CD1c-positive myeloid dendritic cell (primary cell): Measurements from ENCODE around the gene CNTNAP2.

Experiments used
- DNase-seq: peaks from one replicate; pipeline ENCODE4 v3.0.0-alpha.2; 2016; ENCODE audit errors: extremely low spot score

The CNTNAP2 gene

DNA sequence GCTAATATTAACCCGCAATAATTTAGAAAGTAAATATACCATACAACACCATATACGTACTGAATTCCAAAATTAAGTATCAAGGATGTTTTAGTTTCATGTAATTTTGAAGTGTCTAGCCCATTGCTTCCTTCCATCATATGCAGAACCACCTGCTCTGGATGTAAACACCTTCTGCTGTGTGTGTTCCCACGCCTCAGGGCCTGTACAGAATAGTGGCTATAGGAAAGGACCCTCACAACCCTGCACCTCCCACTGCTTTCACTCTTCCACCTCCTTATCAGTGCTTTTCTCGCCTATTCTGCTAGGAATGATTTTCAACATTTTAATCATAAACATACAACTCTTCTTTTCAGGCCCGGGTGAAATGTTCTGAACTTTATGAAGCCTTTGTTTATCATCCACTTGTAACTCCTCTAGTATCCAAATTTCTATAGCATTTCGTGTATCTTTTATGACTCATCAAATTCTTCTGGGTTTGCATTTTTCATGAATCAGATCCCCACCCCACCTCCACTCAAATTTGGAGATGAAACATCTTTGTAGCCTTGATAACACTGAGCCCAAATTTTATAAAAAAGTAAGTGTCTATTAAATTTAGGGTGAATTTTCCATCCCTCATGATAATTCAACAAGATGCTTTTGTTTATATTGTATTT is 1367.2 kb downstream of the CNTNAP2 start:
- DNase-seq = no peak

DNA sequence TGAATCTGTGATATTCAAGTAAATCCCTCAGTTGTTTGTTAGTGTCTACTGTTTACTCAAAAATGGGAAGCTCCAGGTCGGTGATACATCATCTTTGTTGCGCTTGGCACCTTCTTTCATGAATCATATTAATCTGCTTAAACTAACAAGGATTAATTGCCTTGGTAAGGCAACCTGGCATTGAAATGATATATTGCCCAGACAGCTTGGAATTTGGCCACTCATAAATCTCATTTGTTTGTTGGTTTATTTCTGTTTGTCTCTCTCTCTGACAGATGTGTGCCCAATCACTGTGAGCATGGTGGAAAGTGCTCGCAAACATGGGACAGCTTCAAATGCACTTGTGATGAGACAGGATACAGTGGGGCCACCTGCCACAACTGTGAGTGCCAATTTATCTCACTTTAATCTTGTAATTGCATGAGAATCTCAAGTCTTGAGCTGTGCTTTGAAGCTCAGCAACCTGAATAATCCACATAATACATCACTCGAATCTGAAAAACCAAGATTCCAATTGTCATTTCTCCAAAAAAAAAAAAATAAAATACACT is 1369.1 kb downstream of the CNTNAP2 start:
- DNase-seq = no peak

DNA sequence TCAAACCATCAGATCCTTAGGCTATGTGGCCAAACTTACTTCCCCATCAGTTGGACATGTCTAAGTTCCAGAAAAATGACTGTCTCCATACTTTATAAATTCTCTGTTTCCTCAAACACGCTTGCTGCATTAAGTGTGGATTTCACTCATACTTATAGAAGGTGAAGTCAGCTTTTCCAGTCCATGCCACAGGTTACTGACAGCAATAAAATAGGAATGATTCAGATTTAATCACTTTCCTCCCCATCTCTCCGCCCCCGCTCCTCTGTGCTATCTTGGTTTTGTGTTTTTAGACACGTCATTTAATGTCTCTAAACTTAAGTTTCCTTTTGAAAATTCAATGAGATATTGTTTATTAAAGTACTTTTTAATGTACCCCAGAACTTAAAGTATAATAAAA is 1376.0 kb downstream of the CNTNAP2 start:
- DNase-seq = no peak

DNA sequence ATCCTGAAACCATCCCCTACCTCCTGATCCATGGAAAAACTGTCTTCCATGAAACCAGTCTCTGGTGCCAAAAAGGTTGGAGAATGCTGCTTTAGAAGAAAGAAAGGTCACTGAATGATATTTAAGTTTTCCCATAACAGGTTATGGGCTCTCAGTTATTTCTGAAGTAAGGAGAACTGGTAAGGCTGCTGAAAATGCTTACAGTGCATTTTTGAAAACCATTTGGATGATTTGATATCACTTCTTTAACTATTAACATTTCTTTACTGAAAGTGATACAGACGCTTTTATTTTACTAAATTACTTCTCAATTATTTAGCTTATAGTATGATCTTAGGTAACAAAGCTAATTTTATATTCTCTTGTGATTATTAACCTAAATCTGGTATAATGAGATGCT is 1379.6 kb downstream of the CNTNAP2 start:
- no peak for DNase-seq

DNA sequence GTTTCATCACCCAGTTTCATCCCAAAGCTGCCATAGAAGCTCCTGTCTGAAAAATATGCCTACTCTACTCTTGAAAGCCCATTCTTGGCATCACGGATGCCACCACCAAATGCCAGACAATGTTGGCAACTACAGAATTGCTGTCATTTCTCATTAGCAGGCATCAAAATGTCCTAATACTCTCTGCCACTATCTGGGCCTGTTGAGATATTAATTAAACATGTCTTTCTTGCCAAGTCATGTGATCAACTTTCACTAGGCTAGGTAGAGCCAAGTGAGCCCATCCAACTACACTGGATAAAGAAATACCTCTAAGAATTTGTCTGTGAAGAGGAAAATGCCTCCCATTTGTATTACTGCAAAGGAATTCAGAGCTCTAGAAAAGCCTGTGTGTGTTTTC is 1380.6 kb downstream of the CNTNAP2 start:
- DNase-seq = no peak

DNA sequence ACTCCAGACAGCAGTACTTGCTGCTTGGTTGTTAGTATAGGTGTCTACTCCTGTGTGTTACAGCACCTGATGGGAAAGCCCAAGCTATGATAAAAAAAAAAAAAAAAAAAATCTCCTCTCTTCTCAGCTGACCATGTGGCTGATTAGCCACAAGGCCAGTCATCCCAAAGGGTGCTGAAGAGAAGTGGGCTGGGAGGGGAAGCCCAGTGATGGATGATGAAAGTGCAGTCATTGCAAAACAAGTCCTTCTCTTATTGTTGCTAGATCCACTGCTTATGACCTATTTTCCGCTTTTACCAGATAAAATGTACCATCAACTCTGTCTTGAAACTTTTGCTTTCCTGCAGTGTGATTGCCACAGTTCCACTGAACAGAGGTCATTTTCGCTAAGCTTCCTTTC is 1381.5 kb downstream of the CNTNAP2 start:
- DNase-seq = no peak

DNA sequence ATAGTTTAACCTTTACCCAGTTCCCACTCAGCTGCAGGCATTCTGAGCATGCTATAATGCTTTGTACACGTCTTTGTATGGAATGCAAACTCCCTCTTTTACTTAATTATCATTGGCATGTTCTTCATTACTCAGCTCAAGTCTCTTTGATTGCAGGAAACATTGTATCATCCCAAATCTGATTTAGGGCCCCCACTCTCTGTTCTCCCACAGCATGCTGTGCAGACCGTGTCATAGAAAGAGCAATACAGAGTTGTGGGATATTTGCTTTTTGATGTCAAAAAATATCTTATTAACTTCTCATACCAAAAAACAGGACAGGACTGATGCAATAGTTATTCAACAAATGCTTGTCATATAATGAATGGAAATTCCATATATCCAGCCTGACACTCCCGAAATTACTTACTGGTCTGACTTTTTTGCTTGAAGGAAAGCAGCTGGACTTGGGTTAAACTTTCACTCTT is 1392.5 kb downstream of the CNTNAP2 start:
- no peak for DNase-seq

DNA sequence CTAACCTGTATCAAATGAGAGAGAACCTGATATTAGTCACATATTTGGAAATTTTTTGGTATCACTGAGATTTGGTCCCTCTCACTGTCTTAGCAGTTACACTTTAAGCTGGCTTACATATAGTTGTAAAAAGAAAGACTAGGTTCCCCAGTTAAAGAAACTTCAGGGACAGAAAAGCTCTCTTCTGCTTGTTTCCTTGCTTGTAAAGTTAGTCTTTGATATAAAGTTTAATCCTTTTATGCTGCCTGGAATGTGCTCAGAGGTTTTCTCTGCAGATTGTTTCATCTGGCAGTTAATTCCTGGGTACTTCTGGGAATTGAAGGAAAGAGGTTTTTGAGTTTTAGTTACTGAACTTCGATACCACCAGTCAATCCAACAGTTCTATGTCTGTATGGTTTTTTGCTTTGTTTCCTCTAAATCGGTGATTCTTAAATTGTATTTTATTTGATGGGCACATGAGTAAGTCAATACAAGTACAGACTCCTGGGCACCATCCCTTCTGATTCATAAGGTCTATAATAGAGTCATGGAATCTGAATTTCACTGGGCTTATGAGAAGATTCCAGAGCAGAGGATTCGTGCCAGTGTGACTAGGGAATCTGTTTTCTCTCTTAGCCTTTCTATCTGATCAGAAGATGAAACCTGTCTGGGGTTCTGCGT is 1393.1 kb downstream of the CNTNAP2 start:
- no peak for DNase-seq

DNA sequence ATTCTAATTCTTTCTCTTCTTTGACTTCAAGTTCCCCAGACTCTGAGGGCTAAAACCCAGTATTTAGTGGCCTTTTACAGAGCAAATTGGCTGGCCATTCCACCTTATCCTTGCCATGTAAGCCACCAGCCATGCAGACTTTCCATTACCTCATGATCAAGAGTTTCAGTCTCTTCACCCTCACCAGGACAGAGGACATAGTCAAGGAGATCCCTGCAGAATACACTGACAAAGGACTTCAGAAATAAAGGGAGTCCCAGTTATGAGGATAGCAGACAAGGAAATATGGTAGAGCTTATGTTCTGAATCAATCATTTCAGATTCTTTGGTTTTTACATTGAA is 1393.6 kb downstream of the CNTNAP2 start:
- no peak for DNase-seq

DNA sequence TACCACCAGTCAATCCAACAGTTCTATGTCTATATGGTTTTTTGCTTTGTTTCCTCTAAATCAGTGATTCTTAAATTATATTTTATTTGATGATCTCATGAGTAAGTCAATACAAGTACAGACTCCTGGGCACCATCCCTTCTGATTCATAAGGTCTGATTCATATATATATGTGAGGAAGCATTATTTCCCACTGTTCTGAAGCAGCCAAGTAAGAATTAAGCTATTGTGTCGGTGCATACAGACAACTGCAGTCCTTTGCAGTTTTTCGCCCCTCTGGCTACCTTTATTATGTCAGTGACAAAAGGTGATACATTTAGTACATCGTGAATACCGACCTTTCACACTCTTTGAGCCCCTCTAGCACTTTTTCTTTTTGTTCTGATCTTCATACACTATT is 1394.3 kb downstream of the CNTNAP2 start:
- no peak for DNase-seq

DNA sequence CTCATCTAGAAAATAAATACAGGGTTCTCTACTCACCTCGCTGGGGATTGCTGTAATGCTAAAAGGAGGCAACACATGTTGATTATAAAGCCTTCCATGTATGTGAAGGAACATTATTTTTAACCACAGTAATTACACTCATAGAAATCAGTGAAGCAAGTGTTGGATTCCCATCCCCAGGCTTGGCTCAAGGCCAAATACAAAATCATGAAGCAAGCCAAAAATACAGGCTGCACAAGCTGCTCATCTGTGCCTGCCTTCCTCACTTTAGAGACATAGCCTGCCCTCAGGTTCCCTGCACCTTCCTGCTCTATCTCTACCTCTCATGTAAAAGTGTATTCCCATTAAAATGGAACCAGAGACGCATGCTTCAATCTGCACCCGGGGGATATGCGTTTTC is 1396.8 kb downstream of the CNTNAP2 start:
- DNase-seq = no peak

DNA sequence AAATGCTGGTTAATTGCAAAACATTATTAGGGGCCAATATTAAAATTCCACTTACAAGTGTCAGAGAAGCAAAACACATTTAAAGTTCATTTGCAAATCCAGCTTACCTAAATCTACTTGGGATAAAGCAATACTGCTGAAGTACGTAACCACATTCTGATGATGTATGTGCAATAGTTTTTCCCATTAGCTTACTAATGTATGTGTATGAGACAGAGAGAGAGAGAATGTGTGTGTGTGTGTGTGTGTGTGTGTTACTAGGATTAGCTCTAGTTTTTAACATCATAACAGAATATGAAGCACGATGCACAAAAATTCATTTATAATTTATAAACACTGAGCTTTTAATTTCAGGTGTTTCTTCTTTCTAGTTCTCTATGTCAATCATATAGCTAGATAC is 1399.8 kb downstream of the CNTNAP2 start:
- no peak for DNase-seq

DNA sequence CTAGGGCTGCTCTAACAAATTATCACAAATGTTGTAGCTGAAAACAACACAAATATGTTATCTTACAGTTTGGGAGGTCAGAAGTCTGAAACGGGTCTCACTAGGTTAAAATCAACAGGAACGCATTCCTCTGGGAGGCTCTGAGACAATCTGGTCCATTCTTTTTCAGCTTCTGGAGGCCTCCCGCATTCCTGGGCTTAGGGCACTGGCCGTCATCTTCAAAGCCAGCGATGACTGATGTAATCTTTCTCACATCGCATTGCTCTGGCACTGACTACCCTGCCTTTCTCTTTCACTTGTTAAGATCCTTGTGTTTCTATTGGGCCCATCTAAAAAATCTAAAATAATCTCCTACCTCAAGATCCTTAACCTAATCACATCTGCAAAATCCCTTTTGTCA is 1402.5 kb downstream of the CNTNAP2 start:
- no peak for DNase-seq

DNA sequence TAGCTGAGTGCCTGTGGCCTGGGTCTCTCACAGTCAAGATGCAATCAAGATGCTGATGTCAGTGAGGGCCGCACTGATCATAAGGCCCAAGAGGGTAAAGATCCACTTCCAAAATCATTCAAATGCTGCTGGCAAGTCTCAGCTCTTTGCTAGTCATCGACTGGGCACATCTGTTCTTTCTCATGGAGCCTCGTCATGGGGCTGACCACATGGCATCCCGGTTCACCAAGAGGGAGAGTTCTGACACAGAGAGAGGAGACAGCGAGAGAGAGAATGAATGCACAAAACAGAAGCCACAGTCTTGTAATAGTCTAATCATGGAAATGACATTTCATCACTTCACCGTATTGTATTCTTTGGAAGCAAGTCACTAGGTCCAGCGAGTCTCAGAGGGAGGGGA is 1406.5 kb downstream of the CNTNAP2 start:
- no peak for DNase-seq

DNA sequence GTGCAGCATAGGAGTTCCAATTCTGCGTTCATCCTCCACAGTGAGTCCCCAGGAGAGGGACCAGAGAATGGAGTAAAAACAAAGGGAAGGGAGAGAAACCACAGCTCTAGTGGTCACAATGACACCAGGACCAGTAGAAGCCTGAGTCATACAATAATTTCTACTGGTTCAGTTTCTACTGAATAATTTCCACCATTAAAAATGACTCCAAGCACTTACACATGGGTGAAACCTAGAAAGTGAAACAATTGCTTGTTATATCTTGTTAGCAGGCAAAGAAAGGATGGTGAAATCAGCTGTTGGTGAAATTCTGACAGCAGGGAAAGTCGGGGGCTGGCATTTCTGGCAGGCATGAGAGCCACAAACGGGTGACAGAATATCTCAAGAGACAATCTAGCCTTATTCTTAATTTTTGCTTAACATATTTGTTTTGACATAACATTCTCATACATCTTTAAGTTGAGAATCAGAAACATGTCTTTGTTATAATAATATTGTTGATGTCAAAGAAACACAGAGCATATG is 1408.2 kb downstream of the CNTNAP2 start:
- DNase-seq = no peak

DNA sequence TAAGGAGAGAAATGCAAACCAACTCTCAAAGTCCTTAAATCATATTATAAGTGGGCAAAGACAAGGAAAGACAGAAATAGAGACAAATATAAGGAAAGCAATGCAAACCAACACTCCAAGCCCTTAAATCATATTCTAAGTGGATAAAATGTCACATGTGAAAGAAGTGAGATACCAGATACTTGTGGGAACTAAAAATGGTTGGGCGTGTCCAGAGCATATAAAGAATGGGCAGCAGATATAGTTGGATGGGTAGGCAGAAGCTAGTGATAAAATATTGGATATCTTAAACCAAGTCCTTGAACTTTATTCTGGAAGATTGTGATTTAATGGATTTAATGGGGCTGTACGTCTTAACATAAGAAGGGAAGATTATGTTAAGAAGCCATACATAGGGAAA is 1408.7 kb downstream of the CNTNAP2 start:
- no peak for DNase-seq

DNA sequence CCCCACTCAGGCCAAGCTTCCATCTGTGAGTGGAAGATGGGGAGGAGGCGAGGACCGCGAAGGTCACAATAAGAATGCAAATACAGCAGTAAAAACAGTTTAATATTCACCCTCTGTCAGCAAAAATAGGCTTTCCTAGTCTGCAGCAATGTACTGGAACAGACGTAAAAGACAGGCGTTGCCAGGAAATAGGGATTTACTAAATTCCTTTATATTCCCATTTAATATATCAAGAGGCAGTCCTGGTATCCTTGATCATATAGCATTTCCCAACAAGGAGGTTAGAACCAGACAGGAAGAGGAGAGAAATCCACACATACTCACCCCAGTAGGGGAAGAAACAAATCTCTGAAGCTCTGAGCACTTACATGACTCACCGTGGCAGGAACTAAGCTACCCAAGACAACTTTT is 1419.1 kb downstream of the CNTNAP2 start:
- DNase-seq = no peak

DNA sequence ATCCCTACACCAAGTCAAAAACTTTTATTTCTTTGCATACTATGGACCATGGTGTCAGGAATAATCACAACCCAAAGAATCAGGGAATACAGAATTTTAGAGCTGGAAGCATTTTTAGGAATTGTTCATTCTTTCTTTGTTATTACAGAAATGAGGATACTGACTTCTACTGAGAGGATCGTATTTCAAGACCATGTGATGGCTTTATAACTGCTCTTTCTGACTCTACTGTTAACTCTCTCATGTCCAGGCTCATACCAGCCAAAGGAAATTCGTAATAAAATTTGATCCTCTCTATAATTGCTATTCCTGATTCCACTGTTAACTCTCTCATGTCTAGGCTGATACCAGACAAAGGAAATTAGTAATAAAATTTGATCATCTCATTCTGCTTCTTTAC is 1423.1 kb downstream of the CNTNAP2 start:
- no peak for DNase-seq

DNA sequence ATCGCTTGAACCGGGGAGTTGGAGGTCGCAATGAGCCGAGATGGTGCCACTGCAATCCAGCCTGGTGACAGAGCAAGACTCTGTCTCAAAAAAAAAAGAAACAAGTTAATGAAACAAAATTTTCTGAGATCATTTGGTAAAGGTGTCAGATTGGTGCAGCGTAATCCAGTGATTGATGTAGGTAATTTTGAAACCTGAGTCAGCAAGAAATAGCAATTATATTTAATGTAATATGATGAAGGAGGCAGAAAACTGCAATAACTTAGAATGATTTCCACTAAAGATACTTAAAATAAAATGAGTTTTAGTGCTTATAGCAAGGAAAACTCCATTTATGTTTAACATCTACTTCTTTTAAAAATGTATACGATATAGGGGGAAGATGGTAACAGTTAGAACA is 1424.1 kb downstream of the CNTNAP2 start:
- DNase-seq = no peak

DNA sequence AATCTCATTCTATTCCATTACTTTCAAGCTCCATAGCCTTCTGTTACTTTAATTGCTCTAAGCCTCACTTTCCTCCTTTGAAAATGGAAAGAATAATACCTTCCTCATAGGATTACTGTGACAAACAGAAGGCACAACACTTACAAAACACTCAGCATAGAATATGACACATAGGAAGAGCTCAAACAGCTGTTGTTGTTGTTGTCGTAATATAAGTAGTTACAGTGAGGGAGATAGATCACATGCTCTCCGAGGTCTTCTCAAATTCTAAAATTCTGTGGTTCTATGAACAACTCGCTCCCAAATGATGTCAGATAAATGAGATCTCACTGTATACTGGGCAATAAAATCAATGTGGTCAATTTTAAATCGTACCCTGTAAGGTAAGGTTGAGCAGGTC is 1424.7 kb downstream of the CNTNAP2 start:
- DNase-seq = no peak

DNA sequence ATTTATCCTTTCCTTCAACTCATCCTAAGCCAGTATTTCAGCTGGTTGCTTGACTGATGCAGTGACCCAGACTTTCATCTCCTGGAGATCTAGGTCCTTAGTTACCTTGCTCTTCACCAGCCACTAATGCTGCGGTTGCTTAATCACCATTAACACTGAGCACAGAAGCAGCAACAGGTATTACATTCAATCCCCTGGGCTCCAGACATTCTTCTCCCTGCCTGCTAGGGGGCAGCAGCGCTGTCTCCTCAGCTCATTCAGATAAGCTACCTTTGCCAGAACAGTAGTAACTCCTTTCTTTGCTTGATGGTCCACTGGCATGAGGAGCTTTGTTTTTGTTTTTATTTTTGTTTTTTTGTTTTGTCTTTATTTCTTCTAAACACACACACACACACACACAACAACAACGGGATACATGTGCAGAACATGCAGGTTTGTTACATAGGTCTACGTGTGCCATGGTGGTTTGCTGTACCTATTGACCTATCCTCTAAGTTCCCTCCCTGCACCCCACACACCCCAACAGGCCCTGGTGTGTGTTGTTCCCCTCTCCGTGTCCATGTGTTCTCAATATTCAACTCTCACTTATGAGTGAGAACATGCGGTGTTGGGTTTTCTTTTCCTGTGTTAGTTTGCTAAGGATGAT is 1430.8 kb downstream of the CNTNAP2 start:
- no peak for DNase-seq

DNA sequence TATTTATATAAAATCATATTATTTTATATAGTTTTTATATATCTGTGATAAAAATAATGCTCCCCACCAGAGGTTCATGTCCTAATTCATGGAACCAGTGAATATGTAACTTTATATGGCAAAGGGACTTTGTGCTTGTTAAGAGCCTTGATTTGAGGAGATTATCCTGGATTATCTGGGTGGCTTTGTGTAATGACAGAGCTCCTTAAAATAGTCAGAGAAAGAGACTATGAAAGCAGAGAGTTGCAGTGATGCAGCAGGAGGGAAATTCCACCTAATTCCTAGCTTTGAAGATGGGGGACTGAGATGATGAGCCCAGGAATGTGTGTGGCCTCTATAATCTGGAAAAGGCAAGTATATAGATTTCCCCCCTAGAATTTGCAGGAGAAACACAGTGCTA is 1439.7 kb downstream of the CNTNAP2 start:
- no peak for DNase-seq

DNA sequence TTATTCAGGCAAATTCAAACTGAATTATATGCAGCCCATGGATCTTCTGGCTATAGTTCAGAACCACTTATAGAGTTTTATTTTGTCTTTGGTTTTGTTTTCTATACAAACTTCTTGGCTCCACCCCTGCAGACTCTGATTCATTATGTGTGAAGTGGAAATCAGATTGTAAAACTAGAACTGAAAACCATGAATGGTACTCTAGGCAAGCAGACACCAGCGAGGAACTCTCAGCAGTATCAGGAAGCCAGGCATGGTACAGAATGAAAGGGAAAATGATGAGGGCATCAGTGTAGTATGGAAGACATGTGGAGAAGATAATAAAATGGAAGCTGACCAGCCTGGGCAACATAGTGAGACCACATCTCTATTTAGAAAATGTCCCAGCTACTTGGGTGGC is 1447.1 kb downstream of the CNTNAP2 start:
- DNase-seq = no peak
